Body of pancreas (tissue), 4 donors: ENCODE data around the gene DNAAF8.

Experiments used
- CTCF ChIP-seq, 7 experiments: fragments of 450-650 bp in 4 of 7; fragments of 200-600 bp in 3 of 7; sonication (generic) in 3 of 7; IDR thresholded peaks; one replicate each; pipeline ENCODE4 v1.5.1; 2016 to 2019; ENCODE audit warnings: antibody characterized with exemption in 7 of 7
- POLR2A ChIP-seq, 3 donors: fragments of 450-650 bp; IDR thresholded peaks; one replicate each; pipeline ENCODE4 v1.6.1; 2016; ENCODE audit warnings: antibody characterized with exemption in 3 of 3, mild to moderate bottlenecking in 2 of 3

- TF ChIP-seq CTCF (IDR thresholded peaks at IDR 0.05) = no peak
- no peak for TF ChIP-seq POLR2A (IDR thresholded peaks at IDR 0.05)
Observed at GRCh38 chr16:4775005-4775404, 40.7 kb downstream of the DNAAF8 start.
